Loucy (cell line): Measurements from ENCODE around the gene NOS1.

ENCODE experiments used
- CTCF ChIP-seq: fragments of 200-600 bp; sonication (generic); conservative IDR thresholded peaks from 2 replicates; pipeline ENCODE4 v1.5.1; 2014; ENCODE audit warnings: mild to moderate bottlenecking, antibody characterized with exemption, low read length
- EZH2phosphoT487 ChIP-seq: fragments of 200-600 bp; IDR thresholded peaks from 2 replicates; pipeline ENCODE4 v1.6.1; 2018; ENCODE audit warnings: antibody characterized with exemption, mild to moderate bottlenecking, moderate library complexity, borderline replicate concordance

GRCh38 chr12:117380083-117380482 is 18.7 kb upstream of the NOS1 start:
- no peak for TF ChIP-seq CTCF
- TF ChIP-seq EZH2phosphoT487, result no peak
